Smooth muscle cell of the umbilical artery (primary cell): Measurements from ENCODE around the gene DNAJC7. TPM values are rescaled to one million over a fixed set of nuclear protein-coding genes. Genes with fewer than 3 reads are reported as not detected.

ENCODE experiments used
- total RNA-seq: library from RNA; depleted of rRNA; stranded (reverse); fragments of >200 nt; gene quantifications from 2 replicates; pipeline ENCODE4 v1.2.3, GENCODE V29; 2014

DNAJC7 gene, protein sequence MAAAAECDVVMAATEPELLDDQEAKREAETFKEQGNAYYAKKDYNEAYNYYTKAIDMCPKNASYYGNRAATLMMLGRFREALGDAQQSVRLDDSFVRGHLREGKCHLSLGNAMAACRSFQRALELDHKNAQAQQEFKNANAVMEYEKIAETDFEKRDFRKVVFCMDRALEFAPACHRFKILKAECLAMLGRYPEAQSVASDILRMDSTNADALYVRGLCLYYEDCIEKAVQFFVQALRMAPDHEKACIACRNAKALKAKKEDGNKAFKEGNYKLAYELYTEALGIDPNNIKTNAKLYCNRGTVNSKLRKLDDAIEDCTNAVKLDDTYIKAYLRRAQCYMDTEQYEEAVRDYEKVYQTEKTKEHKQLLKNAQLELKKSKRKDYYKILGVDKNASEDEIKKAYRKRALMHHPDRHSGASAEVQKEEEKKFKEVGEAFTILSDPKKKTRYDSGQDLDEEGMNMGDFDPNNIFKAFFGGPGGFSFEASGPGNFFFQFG
- 65.3 and 71.3 TPM in 2 replicates for total RNA-seq

DNA sequence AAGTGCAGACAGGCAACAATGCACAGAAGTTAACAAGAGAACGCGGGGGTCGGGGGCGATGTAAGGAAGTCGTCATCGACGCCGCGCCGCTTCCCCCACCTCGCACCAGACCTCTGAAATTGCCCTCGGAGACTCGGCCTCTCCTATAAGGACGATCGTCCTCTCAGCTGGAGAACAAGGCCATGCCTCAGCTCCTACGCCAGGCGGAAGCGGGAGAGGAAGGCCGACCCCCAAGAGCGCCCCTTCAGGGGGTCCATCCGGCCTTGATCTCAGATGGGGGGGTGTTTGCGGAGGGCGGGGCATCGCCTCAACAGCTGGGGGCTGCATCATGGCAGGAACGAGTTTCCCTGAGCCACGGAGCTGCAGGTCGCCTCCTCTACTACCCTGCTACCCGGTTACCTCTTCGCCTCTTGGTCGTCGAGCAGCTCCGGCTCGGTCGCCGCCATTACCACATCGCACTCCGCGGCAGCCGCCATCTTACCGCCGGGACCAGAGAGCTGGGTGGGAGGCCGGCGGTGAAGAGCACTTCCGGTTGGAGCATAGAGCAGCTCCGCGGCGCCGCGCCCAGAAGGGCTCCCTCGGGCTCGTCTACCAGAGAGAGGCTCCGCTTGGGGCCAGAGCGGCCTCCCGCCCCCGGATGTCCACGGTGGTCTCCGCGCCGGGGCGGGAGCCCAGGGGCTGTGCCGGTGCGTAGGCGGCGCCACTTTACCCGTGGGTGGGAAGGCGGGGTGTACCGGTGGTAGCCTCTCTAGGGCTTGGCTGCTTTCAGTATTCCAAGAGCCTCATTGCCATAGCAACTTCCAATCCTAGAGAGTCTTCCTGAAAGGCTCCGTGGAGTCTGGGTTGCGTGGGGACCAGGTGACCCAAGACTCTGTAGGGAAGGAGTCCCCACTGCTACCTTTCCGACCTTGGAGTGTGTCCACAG, at the start of gene DNAJC7:
Gene DNAJC7, minus strand, starts transcription at position 499 of the 925 bp plus-strand sequence. Its CDS starts 23 bp downstream, at position 476.

DNA sequence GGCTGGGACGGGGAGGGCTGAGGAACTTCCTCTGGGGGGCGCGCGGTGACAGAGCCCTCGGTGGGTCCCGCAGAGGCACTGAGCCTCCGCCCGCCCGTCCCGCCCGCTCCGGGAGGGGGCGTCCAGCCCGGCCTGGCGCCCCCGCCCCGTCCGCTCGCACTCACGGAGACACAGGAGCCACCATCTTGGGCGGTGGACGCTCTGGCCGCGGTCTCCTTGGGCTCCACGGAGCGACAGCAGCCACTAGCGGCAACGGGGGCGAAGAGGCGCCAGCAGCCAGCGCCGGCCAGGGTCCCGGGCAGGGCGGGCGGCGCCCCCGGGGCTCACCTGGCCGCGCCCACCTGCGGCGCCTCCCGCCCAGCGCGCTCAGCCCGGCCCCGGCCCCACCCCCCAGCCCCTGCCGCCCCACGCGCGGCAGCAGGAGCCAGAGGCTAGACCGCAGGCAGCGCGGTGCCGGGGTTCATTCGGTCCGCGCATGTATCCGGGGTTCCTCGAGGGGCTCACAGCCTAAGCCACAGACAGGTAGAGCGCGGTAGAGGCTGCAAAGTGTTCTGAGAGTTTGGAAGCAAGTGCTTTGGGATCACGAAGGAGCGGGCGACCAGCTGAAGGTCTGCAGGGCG, 33.3 kb upstream of the DNAJC7 start, which contains the start of gene C17orf113:
Gene C17orf113, minus strand, starts transcription at position 209 of the 620 bp plus-strand sequence. CDS start 7,225 bp downstream, outside the sequence.

DNA sequence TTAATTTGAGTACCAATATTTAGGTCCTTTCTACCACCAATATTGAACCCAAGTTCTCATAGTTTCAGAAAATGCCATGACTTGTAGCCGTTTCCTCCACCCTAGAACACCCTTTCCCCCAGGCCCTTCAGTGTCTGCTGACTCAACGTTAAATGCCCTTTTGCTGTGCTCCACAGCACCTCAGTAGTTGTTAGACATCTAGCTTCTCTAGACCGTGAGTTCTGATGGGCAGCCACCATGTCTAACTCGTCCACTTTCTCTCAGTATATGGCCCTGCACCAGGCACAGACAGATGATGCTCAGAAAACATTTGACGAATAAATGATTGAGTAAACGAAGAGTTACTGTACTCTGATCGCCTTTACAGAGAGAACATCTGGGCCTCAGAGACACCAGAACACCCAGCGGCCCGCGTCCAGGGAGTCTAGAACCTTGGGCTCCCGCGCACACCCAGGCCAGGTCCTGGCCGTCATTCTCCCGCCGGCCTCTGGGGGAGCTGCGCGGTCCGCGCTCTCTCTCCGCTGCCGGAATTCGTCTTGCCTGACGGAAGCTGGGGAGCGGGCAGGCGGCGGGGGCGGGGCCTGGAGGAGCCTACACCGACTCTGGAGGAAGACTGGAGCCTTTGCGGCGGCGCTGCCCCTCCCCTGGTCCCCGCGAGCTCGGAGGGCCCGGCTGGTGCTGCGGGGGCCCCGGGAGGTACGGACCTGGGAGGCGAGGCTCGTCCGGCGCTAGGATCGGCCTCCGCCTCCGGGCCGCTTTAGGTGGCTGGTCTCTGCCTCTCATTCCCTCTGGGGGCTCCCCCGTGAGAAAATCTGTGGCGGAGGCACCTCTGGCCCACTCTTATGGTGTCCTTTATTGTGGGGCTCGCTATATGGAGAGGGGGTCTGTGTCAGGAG, 2.5 kb upstream of the DNAJC7 start, which contains the start of gene NKIRAS2:
Gene NKIRAS2, plus strand, starts transcription at position 582 of the 896 bp plus-strand sequence. CDS start 1,488 bp downstream, outside the sequence.

DNA sequence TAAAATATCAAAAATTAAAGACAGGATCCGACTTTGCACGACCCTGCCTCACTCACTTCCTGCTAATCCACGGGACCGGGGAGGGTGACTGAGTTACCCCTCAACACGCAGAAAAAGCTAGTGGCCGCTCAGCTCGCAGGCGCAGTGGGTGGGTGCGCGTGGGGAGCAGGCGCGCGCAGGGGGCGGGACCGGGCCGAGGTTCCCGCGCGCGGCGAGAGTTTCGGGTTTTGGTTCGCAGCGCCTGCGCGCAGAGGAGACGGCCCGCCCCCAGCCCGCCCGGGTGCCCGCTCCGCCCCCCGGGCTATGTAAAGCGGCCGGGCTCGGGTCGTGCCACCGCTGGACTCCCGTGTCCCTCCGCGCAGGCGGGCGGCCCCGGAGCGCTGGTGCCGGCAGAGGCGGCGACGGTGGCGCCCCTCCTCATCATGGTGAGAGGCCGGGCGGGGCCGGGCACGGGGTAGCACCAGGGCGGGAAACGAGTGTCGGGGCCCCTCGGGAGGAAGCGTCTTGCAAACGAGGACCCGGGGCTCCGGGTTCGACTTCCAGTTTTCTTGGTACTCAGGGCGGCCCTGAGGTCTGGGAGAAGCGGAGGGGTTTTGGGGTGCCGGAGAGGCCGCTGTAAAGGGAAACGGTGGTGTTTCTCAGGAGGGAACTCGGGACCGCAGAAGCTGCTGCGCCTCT, 50.6 kb downstream of the DNAJC7 start, which contains the start of gene CNP:
Gene CNP, plus strand, starts transcription at position 333 of the 678 bp plus-strand sequence. Its CDS starts 90 bp downstream, at position 423.

DNA sequence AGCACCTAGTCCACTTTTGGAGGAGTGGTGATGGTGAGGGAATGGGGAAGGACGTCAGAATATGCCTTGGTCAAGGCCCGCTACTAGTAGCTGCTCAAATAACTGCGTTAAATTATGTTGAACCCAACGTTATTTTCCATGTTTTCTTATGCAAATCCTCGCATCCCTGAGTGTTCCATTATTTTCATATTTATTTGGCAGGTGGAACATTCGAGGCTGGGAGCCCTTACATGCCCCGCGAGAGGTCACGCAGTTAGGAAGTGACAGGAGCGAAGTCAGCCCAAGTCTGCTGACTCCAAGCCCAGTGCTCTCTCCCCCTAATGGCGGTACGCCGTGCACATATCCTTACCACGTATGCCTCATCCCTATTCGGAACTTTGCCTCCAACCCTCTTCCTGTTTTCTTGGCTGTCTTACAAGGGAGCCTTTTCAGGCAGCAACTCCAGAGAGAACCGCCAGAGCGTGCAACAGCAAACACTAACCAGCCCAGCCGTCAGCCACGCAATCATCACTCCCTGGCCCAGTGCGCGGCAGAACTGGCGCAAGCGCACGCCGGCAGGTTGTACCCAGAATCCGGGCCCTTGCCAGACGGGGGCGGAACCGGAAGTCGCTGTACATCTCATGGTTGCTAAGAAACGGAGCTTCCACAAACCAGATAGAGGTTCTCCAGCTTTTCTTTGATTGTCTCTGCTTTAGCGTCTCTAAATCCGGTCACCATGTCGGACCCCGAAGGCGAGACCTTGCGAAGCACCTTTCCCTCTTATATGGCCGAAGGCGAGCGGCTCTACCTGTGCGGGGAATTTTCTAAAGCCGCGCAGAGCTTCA, 87.0 kb downstream of the DNAJC7 start, which contains the start of gene ODAD4:
Gene ODAD4, plus strand, starts transcription at position 609 of the 824 bp plus-strand sequence. Its CDS starts 107 bp downstream, at position 716.

Other genes with a start within 250 kb of the DNAJC7 start
- 12.8 and 32.9 TPM in 2 replicates for gene JUP, start 230.7 kb downstream of the DNAJC7 start, total RNA-seq
- 146 and 214 TPM in 2 replicates for gene P3H4, start 205.5 kb downstream of the DNAJC7 start, total RNA-seq
- 1,225 and 1,584 TPM in 2 replicates for gene FKBP10, start 204.4 kb downstream of the DNAJC7 start, total RNA-seq
- 35.4 and 44.5 TPM in 2 replicates for gene NT5C3B, start 181.2 kb downstream of the DNAJC7 start, total RNA-seq
- 0.28 TPM in 1 of 2 replicates, not detected in the other for gene KLHL10, start 179.6 kb downstream of the DNAJC7 start, total RNA-seq
- 30.0 and 32.6 TPM in 2 replicates for gene KLHL11, start 152.0 kb downstream of the DNAJC7 start, total RNA-seq
- 379 and 587 TPM in 2 replicates for gene ACLY, start 98.5 kb downstream of the DNAJC7 start, total RNA-seq
- 0.30 and 0.37 TPM in 2 replicates for gene ODAD4, start 86.8 kb downstream of the DNAJC7 start, total RNA-seq
- gene CNP, start 50.6 kb downstream of the DNAJC7 start, total RNA-seq = 37.7 and 51.1 TPM in 2 replicates
- gene NKIRAS2, start 2.7 kb upstream of the DNAJC7 start, total RNA-seq = 20.8 and 29.6 TPM in 2 replicates
- gene C17orf113, start 33.2 kb upstream of the DNAJC7 start, total RNA-seq = under 0.01 and 0.09 TPM in 2 replicates
- gene ZNF385C, start 81.0 kb upstream of the DNAJC7 start, total RNA-seq = not detected in 2 replicates
- gene DHX58, start 95.3 kb upstream of the DNAJC7 start, total RNA-seq = 6.8 and 10.3 TPM in 2 replicates
- 10.7 and 16.7 TPM in 2 replicates for gene KAT2A, start 103.9 kb upstream of the DNAJC7 start, total RNA-seq
- gene HSPB9, start 105.4 kb upstream of the DNAJC7 start, total RNA-seq = 0.14 TPM in 1 of 2 replicates, not detected in the other
- 63.0 and 86.9 TPM in 2 replicates for gene RAB5C, start 137.6 kb upstream of the DNAJC7 start, total RNA-seq
- not detected in 2 replicates for gene KCNH4, start 163.7 kb upstream of the DNAJC7 start, total RNA-seq
- gene HCRT, start 168.0 kb upstream of the DNAJC7 start, total RNA-seq = not detected in 2 replicates
- 7.0 and 9.2 TPM in 2 replicates for gene GHDC, start 177.1 kb upstream of the DNAJC7 start, total RNA-seq